Renal cortex interstitium (tissue), 11 donors: Measurements from ENCODE around the gene HELZ. TPM values are rescaled to one million over a fixed set of nuclear protein-coding genes. Genes with fewer than 3 reads are reported as not detected.

Experiments
- DNase-seq, 11 donors: peaks; one replicate each; pipeline ENCODE4 v3.0.0-alpha.2; 2013; ENCODE audit warnings: low read depth in 9 of 11, low spot score in 4 of 11; ENCODE audit errors: extremely low read depth in 1 of 11
- polyA plus RNA-seq, 3 donors: library from polyadenylated mRNA; unstranded; fragments of 120-200 nt; gene quantifications; one replicate each; pipeline ENCODE4 v1.2.1, GENCODE V29; 2013; ENCODE audit not compliant: insufficient read length in 3 of 3

The HELZ gene
- polyA plus RNA-seq, 3 donors = 29.1 to 33.6 (median 30.3) TPM

DNA sequence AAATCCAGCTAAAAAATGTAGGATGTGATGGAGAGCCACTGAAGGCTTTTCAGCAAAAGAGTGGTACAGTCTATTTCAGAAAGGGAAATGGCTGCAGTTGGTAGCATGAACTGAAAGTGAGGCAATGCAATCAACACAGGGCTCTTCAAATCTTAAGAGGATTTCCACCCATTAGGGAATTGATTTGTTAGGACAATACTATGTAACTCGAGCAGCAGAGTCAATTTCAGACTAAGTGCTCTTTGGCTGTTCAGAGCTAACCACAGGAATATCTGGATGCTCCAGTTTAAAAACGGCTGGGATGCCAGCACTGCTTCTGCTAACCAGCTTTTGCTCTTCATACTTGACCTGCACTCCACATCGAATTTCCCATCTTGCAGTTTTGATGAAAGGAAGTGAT, 176.0 kb downstream of the HELZ start:
- no peak for DNase-seq

DNA sequence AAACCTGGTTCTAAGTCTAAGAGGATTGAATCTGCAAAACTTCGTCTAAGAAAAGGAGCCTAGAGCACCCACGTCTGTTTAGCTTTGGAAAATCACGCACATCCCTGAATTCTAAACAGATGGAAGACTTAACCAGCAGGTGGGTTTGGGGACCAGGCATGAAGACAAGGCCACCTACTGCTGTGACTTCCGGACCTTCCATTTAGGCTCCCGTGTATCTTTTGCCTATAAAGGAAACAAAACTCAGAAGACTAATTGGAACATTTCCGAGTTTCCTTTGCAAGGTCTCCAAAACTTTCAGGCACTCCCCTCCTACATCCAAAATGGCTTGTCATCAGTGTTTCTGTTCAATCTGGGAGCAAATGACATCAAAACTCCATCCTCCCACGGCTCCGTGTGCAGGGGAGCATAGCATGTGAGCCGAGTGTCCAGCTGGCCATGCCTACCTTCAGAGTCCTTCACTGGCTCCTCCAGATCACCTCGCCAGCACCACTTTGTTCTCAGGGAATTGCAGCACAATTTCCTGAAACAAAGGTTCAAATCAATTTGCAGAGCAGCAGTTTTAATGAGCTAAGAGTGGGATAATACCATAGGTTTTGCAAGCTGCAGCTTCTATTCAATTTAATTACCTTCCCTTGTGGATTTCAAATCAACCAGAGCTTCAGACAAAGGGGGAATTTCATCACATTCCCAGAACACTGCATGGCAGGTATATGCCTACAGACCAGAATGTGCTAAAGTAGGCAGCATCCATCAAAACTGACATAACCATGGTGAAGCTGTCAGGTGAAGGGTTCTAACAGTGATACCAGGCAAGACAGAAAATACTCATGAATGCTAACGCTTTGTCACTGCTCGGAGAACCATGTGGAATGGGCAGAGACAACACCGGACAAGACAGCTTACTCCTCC, 177.2 kb downstream of the HELZ start:
- peak in 6 of 11 donors; percentile 4 to 36 (median 22) for DNase-seq

DNA sequence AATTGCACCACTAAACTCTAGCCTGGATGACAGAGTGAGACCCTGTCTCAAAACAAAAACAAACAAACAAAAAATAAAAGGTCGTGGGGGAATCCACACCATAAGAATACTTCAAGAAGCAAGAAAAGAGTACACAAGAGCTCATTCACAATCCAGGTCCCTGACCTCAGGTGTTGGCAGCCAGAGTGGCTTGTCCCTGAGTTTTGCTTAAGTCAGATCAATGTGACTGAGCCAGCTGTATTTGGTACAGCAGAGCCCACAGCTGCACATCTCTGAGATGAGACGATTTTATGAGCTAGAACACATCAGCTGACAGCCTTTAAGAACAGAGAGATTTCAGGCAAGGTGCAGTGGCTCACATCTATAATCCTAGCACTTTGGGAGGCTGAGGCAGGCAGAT, 178.3 kb downstream of the HELZ start:
- no peak for DNase-seq

DNA sequence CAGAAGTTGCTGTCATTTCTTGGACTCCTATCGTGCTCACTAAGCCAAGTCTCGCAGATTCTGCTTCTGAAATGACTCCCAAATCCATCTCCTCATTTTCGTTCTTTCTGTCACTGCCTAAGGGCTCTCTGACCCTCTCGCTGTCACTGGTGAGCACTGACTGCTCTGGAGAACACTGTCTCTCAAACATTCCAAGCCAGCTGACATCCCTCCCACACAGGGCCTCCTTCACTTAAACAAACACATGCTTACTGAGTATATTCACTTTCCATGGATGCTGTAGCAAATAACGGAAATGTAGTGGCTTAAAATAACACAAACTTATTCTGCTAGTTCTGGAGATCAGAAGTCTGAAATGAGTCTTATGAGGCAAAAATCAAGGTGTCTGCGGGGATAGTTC, 181.9 kb downstream of the HELZ start:
- peak in 8 of 11 donors; percentile 22 to 46 (median 31) for DNase-seq

DNA sequence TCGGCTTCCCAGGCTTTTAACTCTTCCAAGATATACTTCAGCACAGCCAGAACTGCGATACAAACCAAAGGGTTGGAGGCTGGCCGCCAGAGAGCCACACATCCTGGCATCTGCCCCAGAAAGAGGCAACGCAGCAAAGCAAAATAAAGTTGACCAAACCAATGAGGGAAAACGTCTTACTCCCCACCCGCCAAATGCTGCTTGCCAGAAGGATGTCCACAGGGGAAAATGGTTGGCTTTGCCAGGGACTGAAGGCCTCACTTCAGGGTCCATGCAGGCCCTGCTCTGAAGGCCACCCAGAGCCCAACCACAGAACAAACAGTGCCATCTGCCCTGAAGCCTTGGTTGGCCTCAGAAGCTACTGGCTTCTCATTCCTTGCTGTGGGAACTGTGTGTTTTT, 185.6 kb downstream of the HELZ start:
- DNase-seq = no peak

DNA sequence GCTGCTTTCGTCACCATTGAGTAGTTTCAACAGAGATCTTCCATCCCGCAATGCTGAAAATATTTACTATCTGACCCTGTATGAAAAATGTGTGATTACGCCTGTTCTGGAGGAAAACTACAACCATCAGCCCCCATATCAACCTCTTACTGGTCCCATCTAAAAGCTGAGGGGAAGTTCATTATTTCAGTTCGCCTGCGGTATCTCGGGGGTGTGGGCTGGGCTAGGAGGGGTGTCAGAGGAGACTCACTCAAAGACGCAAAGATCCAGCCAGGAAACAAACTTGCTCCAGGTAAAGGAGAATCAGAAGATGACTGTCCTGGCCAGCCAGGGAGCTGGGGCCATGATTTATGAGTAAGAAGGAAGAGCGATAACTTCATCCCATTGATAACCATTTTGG, 187.0 kb downstream of the HELZ start:
- no peak for DNase-seq

DNA sequence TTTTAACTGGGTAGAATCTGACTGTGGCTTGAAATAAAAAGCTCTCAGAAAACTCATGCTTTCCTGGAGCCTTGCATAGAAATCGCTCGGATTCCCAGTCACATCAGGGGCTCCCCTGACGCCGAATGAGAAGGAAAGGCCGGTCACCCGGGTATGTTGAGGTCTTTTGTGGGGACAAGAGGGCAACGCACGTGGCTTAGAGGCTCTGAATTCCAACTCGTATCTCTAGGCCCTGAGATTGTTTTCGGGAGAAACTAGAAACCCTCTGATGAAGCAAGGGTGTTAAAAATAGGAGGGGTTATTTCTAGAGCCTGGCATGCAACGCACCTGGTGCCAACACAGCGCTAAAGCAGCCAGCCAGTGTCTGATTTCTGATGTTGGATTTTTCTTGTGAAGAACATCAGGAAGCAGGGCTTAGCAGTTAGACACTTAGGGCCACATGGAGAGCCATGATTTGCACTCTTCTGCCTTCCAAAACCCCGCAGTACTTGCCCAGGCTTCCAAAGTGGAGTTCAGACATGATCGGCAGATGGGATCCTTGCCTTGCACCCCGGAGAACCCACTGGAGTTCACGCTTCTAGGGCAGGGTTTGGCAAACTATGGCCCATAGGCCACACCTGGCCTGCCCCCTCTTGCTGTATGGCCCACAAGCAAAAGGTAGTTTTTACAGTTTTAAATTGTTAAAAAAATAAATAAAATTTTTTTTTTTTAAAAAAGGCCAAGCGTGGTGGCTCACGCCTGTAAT, 188.1 kb downstream of the HELZ start:
- DNase-seq = no peak

DNA sequence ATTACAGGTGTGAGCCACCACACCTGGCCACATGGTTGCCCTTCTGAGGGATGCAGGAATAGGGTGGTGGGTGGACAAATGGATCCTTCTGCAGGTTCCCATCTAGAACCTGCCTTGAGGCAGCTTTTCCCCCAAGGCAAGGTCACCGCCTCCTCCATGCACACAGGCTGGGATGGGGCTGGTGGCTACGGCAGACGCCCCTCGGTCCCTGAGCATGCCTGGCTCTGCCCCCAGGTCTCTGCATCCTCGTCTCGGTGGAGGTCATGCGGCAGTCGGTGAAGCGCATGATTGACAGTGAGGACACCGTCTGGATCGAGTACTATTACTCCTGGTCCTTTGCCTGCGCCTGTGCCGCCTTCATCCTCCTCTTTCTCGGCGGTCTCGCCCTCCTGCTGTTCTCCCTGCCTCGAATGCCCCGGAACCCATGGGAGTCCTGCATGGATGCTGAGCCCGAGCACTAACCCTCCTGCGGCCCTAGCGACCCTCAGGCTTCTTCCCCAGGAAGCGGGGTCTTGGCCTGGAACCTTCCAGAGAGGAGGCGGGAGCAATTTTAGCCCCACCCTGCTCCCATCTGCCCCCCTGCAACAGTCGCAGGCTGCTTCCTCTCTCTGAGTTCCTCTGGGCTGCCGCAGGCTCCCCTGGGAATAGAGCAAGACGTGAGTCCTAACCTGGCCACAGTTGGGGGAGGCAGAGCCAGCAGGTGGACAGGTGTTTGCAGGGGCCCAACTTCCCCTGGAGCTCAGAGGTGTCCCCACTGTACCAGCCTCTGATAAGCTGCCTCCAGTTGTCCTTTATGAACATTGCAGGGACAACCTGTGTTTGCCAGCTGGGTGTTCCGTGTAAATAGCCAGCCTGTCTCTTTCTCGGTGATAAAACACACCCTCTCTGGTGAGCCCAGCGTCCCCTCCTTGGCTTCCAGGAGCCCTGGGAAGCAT, 188.9 kb downstream of the HELZ start:
- no peak for DNase-seq

DNA sequence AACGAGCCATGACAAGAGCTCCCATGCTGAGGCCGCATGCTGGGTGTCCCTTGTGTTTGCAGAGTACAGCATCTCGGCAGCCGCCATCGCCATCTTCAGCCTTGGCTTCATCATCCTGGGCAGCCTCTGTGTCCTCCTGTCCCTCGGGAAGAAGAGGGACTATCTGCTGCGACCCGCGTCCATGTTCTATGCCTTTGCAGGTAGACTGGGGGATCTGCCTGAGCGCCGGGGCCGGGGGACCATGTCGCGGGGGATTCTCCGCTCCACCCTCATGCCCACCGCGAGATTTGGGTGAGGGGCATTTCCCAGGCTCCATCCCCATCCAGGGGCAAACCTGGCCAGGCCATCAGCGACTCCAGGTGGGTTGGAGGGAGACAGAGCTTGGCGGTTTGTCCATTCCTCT, 190.0 kb downstream of the HELZ start:
- DNase-seq = no peak

DNA sequence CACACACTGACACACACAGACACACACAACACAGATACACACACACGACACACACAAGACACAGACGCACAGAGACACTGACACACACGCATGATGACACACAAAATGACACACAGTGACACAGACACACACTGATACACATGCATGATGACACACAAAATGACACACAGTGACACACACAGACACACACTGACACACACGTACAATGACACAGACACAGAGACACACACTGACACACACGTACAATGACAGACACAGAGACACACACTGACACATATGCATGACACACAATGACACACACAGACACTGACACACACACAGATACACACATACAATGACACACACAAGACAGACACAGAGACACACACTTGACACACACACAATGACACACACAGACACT, 190.4 kb downstream of the HELZ start:
- no peak for DNase-seq

DNA sequence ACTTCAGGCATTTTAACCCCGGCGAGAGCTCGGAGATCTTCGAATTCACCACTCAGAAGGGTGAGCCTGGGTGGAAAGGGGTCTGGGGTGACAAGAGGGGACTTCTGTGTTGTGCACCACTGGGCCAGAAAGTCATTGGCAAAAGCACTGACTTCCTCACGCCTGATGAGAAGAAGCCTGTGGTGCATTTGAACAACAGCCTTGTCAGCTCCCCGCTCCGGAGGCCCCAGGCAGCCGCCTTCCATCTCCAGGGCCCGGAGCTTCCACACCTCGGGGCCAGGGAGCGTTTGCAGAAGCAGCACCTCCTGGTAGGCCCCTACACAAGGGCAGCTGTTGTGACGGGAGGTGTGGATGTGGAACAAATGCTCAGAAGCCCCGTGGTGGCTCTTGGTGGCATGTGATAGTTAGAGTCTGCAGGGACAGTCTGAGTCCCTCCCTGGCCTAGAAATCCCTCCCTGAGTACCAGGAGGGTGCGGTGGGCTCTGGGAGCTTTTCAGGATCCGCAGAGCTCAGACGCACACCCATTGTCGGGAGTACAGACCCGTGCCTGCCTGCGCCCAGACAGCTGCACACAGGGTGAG, 190.9 kb downstream of the HELZ start:
- DNase-seq = no peak

DNA sequence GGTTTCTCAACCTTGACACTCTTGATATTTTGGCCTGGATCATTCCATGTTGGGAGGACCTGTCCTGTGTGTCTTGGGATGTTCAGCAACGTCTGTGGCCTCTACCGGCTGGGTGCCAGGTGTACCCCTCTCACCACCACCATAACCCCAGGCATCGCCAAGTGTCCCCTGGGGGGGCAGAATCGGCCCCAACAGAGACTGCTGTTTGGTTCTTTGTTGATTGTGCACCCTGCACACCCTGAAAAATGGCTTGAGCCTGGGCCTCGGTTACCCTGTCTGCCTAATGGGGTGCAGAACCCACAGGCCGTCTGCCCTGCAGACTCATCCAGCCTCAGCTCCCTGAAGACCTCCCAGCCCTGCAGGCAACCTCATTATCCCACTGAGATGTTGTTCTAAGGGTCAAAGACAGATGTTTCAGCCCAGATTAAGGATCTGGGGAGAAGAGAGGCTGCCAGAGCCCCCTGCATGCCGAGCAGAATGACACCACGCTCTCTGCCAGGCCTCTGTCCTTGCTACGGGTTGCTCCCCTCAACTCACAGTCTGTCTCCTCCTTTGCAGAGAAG, 191.5 kb downstream of the HELZ start:
- DNase-seq = no peak

DNA sequence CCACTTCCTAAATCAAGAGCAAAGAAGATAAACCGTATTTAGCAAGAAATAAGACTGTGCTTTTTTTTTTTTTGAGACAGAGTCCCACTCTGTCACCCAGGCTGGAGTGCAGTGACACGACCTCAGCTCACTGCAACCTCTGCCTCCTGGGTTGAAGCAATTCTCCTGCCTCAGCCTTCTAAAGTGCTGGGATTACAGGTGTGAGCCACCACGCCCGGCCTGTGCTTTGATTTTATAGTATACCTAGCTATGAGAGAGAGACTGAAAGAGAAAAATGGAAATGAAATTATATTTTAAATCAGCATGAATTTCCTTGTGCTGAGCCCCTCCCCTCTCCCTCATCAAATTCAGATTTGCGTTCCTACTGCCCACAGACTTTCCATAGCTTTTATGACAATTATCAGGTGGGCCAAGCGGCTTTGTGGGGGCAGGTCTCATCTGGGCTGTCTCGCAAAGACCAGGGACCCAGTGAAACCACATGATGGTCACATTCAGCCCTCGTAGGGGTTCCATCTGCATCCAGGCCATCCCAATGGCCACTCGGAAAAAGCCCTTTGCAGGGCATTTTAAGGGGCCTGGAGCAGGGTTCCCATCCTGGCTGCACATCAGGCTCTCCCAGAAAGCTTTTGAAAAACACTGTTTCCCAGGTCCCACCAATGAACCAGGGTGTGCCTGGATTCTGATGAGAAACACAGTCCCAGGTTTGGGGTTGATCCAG, 192.1 kb downstream of the HELZ start:
- DNase-seq = no peak

DNA sequence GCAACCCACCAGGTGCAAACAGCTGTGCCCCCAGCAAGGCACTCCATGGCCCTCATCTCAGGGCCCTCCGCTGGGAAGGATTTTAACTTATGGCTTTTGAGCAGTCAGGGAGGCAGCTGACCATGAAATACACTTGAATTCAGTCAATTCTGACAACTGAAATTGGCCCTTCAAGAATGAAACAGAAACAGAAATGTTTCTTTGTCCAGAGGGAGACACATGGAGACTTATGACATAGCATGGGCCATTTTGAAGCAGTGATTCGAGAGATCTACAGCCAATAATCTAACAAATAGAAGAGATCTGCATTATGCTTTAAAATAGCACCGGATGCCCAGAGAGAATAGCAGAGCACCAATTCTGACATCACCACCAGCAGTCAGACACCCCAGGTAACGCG, 193.2 kb downstream of the HELZ start:
- no peak for DNase-seq

DNA sequence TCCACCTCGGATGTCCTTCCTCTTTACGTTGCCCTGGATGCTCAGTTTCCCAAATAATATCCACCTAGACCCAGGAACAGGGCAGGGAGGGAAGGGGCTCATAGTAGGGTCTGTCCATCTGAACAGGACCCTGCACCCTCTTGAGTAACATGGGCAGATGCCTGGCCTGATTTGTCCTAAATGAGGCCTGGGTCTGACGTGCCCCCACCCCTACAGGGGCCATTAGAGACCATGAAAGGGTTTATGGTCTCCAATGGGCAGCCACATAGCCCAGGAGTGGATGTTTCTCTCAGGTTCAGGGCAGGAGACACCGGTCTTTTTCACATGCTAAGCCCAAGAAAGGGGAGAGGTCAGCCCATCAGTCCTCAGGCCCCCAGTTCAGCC, 193.8 kb downstream of the HELZ start:
- no peak for DNase-seq

DNA sequence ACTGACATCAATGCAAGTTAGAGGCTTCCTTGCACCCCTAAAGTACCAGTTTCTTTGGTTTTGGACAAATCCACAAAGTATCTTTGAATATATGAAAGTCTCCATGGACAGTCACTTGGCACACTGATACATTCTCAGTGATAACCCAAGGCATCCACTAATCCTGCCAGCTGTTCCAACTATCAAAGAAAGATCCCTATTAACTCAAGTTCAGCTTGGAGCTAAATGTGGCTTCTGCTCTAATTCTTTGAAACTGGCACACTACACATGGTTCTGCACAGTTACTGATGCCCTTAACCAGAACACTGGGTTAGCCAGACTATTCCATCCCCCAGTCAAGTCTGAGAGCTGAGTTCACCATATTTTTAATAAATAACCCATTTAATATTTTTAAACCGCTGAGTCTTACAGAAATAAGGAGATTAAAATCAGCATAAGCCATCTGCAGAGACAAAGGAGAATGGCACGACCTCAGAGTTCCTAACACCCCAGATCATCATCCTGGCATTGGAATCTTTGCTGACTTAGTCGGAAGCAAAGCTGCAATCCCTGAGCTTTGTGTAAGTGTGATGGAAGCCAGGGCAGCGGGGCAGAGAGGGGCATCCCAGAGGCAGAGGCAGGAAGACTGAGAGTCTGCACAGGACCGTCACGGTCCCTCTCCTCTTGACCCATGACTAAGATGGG, 194.4 kb downstream of the HELZ start:
- no peak for DNase-seq

DNA sequence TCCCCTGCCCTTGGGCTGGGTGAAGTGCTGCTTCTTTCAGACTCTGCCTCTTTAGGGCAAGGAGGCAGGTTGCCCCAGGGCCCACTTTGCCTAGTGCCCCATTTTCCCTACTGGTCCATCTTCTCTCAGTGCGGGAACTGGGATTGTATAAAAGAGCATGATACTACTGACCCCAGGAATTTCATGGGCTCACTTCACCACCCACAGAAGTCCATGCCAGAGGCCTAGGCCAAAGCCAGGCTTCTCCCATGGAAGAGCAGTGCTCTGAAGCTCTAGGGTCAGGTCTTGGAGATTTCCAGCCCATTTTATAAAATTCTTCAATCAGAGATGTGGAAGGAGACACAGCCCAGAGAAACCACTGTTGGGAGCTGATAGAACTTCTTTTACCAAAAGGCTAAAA, 194.9 kb downstream of the HELZ start:
- DNase-seq = no peak
